ENCODE measurements around the gene FBXO31. TPM values are rescaled to one million over a fixed set of nuclear protein-coding genes. Genes with fewer than 3 reads are reported as not detected.
A peak's percentile ranks its signal among the peaks of the same experiment; 100 is the strongest.
"Not testable (repeated sequence)": the region's sequence is repeated elsewhere in the genome, so short reads cannot be mapped to it uniquely, and the experiment has no call there.

The FBXO31 gene
- total and polyA plus RNA-seq, 12 donors, result 15.1 to 94.3 (median 72.4) TPM

DNA sequence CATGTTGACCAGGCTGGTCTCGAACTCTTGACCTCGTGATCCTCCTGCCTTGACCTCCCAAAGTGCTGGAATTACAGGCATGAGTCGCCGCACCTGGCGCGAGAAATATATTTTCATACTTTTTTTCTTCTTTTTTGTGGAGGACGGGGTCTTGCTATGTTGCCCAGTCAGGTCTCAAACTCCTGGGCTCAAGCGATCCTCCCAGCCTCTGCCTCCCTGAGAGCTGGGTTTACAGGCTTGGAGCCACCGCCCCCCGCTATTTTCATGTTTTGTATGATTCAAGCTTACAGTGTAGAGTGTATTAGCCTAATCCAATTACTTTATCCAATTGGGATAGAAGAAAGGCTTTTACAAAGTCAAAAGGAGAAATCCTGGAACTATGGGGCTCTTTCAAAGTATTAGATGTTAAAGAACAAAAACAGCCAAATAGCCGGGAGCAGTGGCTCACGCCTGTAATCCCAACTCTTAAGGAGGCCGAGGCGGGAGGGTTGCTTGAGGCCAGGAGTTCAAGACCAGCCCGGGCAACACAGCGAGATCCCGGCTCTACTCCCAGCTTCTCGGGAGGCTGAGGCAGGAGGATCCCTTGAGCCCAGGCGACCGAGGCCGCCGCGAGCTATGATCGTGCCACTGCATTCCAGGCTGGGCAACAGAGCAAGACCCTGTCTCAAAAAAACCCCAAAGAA, 7.2 kb upstream of the FBXO31 start:
- no peak for ATAC-seq

DNA sequence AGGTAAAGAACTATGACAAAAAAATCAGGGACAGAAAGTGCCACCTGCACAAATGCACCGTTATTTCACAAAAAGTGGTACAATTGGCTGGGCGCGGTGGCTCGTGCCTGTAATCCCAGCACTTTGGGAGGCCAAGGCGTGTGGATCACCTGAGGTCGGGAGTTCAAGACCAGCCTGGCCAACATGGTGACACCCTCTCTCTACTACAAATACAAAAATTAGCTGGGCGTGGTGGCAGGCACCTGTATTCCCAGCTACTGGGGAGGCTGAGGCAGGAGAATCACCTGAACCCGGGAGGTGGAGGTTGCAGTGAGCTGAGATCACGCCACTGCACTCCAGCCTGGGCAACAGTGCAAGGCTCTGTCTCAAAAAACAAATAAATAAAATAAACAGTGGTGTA, 6.3 kb upstream of the FBXO31 start:
- not testable (repeated sequence) for H3K4me3 ChIP-seq, ATAC-seq, H3K9me3 ChIP-seq, H3K36me3 ChIP-seq, DNase-seq, H3K27me3 ChIP-seq
- Histone ChIP-seq H3K4me1 (peaks cover 16 to 56% (median 52%) of the 10 kb centered on the region in 9 donors), H3K27ac (peak overlapping the region in 4 of 10 donors; percentile 87 to 97 (median 92))
- WGBS, 2 donors, result 97 to 99% methylated on average over 9 of the region's 9 CpGs
- intact Hi-C loops (cut with DNase I), result loop anchor here in 6 of 10 donors (2.0 to 10.0 kb wide), 8 partner anchors 68 to 825 kb away; partner anchors contain the start of genes C16orf95 (in 4 of the 6), KLHDC4 (in 2 of the 6) and FOXC2 (in 1 of the 6)

More for the DNA sequence above, 7.2 kb upstream of the FBXO31 start:
- DNase-seq, result no peak
- peak overlapping the region; percentile 97 to 100 (median 99) for H3K27ac ChIP-seq
- intact Hi-C loops (cut with DNase I), result loop anchor here in 6 of 10 donors (5.0 to 10.0 kb wide), 6 partner anchors 68 to 374 kb away; partner anchors contain the start of genes C16orf95 (in 3 of the 6) and KLHDC4 (in 2 of the 6)
- TF ChIP-seq, protein P1, sequence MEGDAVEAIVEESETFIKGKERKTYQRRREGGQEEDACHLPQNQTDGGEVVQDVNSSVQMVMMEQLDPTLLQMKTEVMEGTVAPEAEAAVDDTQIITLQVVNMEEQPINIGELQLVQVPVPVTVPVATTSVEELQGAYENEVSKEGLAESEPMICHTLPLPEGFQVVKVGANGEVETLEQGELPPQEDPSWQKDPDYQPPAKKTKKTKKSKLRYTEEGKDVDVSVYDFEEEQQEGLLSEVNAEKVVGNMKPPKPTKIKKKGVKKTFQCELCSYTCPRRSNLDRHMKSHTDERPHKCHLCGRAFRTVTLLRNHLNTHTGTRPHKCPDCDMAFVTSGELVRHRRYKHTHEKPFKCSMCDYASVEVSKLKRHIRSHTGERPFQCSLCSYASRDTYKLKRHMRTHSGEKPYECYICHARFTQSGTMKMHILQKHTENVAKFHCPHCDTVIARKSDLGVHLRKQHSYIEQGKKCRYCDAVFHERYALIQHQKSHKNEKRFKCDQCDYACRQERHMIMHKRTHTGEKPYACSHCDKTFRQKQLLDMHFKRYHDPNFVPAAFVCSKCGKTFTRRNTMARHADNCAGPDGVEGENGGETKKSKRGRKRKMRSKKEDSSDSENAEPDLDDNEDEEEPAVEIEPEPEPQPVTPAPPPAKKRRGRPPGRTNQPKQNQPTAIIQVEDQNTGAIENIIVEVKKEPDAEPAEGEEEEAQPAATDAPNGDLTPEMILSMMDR (IDR thresholded peaks at IDR 0.05), result no peak
- H3K4me3 ChIP-seq, result peak overlapping the region in 9 of 10 donors; percentile 55 to 85 (median 75)
- H3K4me1 ChIP-seq, result peaks cover 17 to 64% (median 57%) of the 10 kb centered on the region in 9 donors
- 97 to 98% methylated on average over 24 of the region's 24 CpGs for WGBS, 2 donors
- no peaks in the 10 kb centered on the region for H3K27me3 ChIP-seq
- H3K9me3 ChIP-seq, result no peaks in the 10 kb centered on the region
- H3K36me3 ChIP-seq, result peaks cover 0 to 8% (median 0%) of the 10 kb centered on the region in 9 donors

DNA sequence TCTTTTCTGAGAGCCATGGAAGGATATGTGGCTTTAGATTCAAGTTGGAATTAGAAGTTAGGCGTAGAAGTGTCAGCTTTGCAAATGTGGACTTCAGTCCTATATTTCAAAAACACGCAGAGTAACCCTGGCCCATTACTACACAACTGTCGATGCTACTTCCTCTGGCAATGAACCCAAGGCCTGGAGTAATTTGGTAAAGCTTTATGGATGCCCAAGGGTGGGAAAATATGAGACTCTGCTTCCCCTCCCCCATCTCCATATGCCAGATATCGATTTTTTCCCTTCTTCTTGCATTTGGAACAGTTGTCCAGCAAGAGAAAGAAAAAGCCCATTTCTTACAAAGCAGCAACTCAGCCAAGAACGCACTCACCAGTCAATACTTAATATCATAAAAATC, 5.7 kb upstream of the FBXO31 start:
- TF ChIP-seq, protein P1 (IDR thresholded peaks at IDR 0.05), result no peak
- Histone ChIP-seq H3K9me3 (no peaks in the 10 kb centered on the region), H3K27ac (peak overlapping the region in 9 of 10 donors; percentile 83 to 95 (median 87)), H3K27me3 (no peaks in the 10 kb centered on the region), H3K4me3 (no peak overlapping the region), H3K36me3 (no peaks in the 10 kb centered on the region), H3K4me1 (peaks cover 14 to 55% (median 52%) of the 10 kb centered on the region in 9 donors)
- WGBS, 2 donors, result 91 to 93% methylated on average over 5 of the region's 5 CpGs
- intact Hi-C loops (cut with DNase I), result loop anchor here in 2 of 10 donors (2.0 to 10.0 kb wide), 2 partner anchors 72 to 824 kb away; partner anchors contain the start of genes C16orf95 (in 1 of the 2) and FOXC2 (in 1 of the 2)
- ATAC-seq, result no peak
- DNase-seq, result no peak

GRCh38 chr16:87388818-87389134, 5.2 kb upstream of the FBXO31 start:
- TF ChIP-seq, protein P1 (IDR thresholded peaks at IDR 0.05), result no peak
- Histone ChIP-seq H3K9me3 (no peaks in the 10 kb centered on the region), H3K4me1 (peaks cover 14 to 51% (median 47%) of the 10 kb centered on the region in 9 donors), H3K27ac (peak overlapping the region; percentile 83 to 95 (median 88)), H3K27me3 (no peaks in the 10 kb centered on the region), H3K4me3 (peak overlapping the region in 6 of 10 donors; percentile 23 to 41 (median 29)), H3K36me3 (no peaks in the 10 kb centered on the region)
- intact Hi-C loops (cut with DNase I), result loop anchor here in 2 of 10 donors (2.0 to 10.0 kb wide), 2 partner anchors 72 to 824 kb away; partner anchors contain the start of genes C16orf95 (in 1 of the 2) and FOXC2 (in 1 of the 2)
- no peak for DNase-seq
- WGBS, 2 donors, result 26 to 29% methylated on average over 1 of the region's 1 CpG
- ATAC-seq, result no peak

Measured in heart right ventricle (tissue), 16 donors.